Measurements from ENCODE around the gene CIB2. TPM values are rescaled to one million over a fixed set of nuclear protein-coding genes. Genes with fewer than 3 reads are reported as not detected.
A peak's percentile ranks its signal among the peaks of the same experiment; 100 is the strongest.

Gene CIB2
- total RNA-seq, result 4.8 and 11.7 TPM in 2 replicates

DNA sequence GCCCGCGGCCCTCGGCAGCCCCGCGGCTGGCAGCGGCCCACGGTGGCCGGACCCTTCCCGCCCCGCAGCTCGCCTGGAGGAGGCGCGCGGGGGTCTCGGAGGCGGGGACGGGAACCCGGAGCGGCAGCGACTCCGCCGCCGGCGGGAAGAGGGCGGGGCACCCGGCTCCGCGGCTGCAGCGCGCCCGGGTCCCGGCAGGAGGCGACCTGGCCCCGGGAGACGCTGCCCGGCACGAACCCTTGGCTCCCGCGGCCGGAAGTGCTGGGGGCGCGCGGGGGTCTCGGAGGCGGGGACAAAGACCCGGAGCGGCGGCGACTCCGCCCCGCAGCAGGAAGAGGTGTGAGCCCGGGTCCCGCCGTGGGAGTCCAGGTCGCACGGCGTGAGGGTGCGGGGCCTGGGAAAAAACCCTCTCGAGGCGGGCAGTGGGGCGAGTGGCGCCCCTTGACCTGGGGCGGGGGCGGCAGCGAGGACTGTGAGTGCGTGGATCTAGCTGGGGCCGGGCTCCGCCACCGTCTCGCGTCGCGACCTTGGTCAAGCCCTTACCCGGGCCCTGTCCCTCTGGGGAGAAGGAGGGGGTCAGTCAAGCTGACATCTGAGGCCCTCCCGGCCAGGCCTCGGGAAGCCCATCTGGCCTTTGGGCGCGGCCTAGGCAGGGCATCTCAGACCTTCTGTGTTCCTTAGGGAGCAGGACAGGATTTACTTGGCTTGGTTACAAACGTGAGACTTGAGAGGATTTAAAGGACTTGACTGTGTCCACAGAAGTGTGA, at the start of gene CIB2:
Gene CIB2, minus strand, starts transcription at position 151 of the 767 bp plus-strand sequence. CDS start 230 bp downstream, outside the sequence.
- H3K4me3 ChIP-seq (ENCODE audit: low read depth, low read length), result peak within 1 kb of the TSS; percentile 76
- DNase-seq (ENCODE audit: low read depth), result peak; percentile 67
- TF ChIP-seq, protein P1, sequence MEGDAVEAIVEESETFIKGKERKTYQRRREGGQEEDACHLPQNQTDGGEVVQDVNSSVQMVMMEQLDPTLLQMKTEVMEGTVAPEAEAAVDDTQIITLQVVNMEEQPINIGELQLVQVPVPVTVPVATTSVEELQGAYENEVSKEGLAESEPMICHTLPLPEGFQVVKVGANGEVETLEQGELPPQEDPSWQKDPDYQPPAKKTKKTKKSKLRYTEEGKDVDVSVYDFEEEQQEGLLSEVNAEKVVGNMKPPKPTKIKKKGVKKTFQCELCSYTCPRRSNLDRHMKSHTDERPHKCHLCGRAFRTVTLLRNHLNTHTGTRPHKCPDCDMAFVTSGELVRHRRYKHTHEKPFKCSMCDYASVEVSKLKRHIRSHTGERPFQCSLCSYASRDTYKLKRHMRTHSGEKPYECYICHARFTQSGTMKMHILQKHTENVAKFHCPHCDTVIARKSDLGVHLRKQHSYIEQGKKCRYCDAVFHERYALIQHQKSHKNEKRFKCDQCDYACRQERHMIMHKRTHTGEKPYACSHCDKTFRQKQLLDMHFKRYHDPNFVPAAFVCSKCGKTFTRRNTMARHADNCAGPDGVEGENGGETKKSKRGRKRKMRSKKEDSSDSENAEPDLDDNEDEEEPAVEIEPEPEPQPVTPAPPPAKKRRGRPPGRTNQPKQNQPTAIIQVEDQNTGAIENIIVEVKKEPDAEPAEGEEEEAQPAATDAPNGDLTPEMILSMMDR (IDR thresholded peaks at IDR 0.05; ENCODE audit: insufficient read depth, low read depth, low read length), result peak; percentile 62

DNA sequence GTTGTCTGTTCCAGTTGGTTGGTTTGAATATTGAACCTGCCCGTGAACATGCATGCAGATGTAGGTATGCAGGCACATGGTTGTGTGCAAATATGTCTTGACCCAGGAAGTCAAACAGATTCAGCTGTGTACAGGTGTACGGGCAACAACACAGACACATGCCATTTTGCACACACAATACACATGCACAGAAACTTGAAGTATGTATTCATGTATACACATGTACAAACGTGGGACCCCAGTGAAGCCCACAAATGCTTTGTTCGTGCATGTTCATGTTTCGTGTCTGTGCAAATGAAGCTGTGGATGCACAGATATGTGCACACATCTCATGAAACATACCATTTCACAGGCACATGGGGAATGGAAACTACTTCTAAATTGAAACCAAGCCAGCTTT, 48.7 kb upstream of the CIB2 start:
- TF ChIP-seq, protein P1 (IDR thresholded peaks at IDR 0.05; ENCODE audit: insufficient read depth, low read depth, low read length), result no peak
- H3K4me3 ChIP-seq (ENCODE audit: low read depth, low read length), result no peak overlapping the region

DNA sequence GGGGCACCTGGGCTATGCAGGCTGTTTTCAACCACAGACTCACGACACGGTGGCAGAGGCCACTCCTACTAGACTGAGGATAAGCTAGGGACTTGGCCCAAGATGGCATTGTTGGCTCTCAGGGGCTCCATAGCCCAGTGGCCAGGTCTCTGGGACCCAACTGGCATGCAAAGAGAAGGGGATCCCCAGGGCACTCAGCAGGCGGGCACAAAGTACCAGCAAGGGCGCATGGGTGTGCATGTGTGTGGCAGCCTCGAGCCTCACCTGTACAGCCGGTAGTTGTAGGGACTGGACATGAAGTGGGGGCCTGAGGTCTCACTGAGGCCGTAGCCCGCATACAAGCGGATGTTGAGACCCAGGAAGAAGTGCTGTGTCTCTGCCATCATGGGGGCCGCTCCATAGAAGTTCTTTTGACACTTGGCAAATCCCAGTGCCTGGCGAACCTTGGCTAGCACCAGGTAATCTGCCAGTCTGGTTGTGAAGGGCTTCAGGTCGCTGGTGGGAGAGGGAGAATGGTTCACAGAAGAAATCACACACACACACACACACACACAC, 48.1 kb upstream of the CIB2 start:
- DNase-seq (ENCODE audit: low read depth), result no peak
- TF ChIP-seq, protein P1 (IDR thresholded peaks at IDR 0.05; ENCODE audit: insufficient read depth, low read depth, low read length), result no peak
- H3K4me3 ChIP-seq (ENCODE audit: low read depth, low read length), result no peak overlapping the region

More for the DNA sequence above, 48.7 kb upstream of the CIB2 start:
- no peak for DNase-seq (ENCODE audit: low read depth)

DNA sequence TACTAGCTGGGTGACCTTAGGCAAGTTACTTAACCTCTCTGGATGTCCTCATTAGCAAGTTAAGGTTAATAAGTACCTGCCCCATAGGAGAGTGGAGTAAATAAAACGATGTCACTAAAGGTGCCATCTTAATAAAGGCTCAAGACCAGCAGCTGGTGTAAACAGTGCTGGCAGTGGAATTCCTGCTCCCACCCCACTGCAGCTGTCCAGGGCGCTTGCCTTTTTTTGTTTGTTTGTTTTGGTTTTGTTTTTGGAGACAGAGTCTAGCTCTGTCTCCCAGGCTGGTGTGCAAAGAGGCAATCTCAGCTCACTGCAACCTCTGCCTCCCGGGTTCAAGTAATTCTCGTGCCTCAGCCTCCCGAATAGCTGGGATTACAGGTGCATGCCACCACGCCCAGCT, 46.8 kb upstream of the CIB2 start:
- DNase-seq (ENCODE audit: low read depth), result no peak
- H3K4me3 ChIP-seq (ENCODE audit: low read depth, low read length), result no peak overlapping the region

DNA sequence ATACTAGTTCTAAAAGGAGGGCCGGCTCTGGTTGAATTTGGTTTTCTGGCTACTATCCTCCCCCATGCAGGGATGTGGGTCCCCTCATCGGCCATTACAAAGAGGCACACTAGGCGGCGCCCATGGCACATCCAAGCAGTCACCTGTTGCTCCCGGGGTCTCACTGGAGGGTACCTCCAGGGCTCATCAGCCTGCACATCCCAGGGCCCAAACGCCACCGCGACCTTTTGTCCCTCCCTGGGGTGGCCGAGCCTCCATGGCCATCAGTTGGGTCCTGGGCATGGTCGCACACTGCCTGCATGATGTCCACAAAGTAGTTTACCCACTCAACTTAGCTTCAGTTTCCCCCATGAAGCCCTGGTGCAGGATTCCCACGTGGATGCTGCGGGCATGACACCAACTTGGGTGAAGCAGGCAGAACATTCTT, 46.2 kb upstream of the CIB2 start:
- DNase-seq (ENCODE audit: low read depth), result peak; percentile 28
- TF ChIP-seq, protein P1 (IDR thresholded peaks at IDR 0.05; ENCODE audit: insufficient read depth, low read depth, low read length), result peak; percentile 87

More for the DNA sequence above, 46.8 kb upstream of the CIB2 start:
- TF ChIP-seq, protein P1 (IDR thresholded peaks at IDR 0.05; ENCODE audit: insufficient read depth, low read depth, low read length), result no peak

DNA sequence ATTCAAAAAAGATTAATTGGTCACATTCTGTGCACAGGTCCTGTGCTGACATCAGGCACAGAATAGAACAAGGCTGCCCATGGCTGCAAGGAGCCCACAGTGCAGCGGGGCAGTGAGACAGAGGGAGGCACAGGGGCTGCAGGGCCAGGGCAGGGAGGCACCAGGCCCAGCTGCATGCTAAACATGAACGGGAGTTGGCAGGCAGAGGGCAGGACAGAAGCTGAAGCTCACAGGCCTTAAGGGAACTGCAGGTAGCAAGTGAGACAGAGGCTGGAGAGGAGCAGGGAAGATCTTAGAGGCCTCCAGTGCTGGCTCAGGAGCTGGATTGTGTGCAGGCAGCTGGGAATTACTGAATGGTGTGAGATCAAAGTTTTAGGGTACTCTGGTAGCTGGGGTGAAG, 44.1 kb upstream of the CIB2 start:
- no peak for DNase-seq (ENCODE audit: low read depth)
- no peak overlapping the region for H3K4me3 ChIP-seq (ENCODE audit: low read depth, low read length)

More for the DNA sequence above, 46.2 kb upstream of the CIB2 start:
- H3K4me3 ChIP-seq (ENCODE audit: low read depth, low read length), result no peak overlapping the region

More for the DNA sequence above, 44.1 kb upstream of the CIB2 start:
- TF ChIP-seq, protein P1 (IDR thresholded peaks at IDR 0.05; ENCODE audit: insufficient read depth, low read depth, low read length), result no peak

Data from fibroblast of villous mesenchyme (primary cell).